Colon (tissue), 2 donors: ENCODE data around the gene SHROOM4.
A peak's percentile ranks its signal among the peaks of the same experiment; 100 is the strongest.

Experiments used
- FAIRE-seq: peaks from 2 replicates; lab custom pipeline; 2012; peaks lifted over from hg19 to GRCh38; lab: Jason Lieb, UNC
- donor health status: control.
- donor health status: control.

SHROOM4 gene

DNA sequence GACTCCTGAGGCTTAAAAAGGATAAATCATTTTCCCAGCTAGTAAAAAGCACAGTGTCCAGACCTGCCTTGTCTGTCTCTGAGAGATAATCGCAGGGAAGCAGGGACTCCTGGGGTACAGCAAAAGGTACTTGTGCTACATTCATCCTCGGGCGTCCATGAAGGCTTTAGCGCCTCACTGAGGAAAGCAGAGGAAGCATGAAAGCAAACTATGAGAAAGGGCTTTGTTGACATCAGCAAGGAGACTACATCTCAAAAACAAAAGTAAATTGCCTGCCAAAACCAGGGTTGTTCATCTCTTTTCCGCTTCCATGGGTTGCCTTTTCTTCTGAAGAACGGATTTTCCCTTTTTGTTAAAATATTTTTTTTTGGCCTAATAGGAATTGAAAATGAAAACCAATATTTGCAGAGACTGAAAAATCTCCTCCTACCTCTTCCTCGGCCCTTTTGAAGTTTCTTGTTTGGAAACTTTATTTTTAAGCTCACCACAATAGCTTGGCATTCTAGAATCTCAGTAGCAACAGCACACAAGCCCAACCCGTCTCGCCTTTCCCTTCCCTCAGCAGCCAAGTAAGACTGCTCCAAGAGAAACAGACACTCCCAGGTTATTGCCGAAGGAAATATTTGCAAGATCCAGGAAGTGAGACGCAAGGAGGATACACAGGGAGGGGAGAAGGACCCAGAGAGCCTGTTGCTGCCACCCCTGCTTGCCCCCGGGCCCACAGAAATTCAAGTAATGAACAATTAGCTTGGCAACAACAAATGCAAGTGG lies 195.0 kb downstream of the SHROOM4 start:
- no peak for FAIRE-seq

DNA sequence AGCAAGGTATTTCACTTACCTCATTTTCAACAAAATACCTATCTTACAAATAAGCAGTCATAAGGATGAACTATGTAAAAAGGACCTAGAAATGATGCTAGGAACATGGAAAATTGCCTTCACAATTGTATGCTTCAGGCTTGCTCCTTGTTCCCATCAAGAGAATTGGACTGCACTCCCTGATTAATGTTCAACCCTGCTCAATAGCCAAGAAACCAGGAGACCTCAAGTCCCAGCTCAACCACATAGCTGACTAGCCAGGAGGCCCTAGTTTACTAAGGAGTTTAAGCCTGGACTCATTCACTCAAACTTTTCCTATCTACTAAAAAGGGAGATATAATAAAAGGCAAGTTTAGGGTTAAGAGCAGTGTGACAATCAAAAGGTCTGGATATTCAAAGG lies 196.8 kb downstream of the SHROOM4 start:
- no peak for FAIRE-seq

DNA sequence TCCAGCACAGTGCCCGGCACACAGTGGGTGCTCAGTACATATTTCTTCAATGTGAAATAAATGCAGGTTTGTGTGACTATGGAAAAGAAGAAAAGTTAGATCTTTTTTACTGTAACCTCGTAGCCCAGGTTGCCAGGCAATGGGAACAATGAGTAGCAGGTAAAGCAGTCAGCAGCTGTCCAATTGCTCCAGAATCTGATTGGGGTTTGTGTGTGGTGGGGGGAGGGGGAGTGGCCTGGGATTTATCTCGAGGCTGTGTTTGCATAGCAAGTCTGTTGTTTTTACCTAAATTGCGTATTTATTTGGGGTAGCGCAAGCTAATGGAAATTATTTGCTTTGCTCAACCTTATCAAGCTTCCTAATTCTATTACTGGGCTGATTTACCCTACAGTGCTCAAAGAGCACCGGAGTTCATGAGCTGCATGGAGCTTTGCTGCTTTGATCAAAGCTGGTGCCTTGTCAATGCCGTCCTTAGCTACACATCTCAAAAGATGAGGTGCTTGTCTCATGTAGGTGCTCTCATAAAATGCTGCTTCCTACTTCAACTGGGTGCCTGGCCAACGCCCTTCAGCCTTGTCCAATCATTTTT lies 198.3 kb downstream of the SHROOM4 start:
- no peak for FAIRE-seq

DNA sequence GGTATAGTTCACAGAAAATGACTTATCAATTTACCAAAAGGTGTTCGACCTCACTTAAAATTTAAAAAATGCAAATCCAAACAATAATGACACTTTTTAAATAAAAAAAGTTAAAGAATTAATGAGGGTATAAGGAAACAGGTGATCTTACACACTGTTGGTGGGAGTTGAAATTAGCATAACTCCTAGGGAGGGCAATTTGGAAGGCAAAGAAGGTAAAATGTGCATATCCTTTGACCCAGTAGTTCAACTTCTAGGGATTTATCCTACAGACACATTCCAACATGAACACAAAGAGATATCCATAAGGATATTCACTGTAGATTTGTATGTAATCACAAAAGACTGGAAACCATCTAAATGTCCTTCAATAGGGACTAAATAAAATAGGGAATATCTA lies 199.5 kb downstream of the SHROOM4 start:
- peak; percentile 88 for FAIRE-seq

DNA sequence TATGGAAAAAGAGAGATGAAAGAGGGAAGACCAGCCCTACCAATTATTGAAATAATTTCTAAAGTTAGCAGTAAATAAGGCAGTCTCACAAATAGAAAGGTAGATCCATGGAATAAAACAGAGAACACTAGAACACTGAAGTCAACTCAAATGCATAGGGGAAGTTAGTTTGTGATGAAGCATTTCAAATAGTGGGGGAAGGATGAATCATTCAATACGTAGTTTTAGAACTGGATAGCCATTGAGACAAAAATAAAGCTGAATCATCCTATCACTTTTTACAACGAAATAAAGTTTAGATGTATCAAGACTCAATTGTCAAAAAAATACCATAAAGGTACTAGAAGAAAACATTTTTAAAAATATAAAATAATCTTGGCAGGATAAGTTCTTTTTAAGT lies 200.1 kb downstream of the SHROOM4 start:
- FAIRE-seq, result peak; percentile 92

DNA sequence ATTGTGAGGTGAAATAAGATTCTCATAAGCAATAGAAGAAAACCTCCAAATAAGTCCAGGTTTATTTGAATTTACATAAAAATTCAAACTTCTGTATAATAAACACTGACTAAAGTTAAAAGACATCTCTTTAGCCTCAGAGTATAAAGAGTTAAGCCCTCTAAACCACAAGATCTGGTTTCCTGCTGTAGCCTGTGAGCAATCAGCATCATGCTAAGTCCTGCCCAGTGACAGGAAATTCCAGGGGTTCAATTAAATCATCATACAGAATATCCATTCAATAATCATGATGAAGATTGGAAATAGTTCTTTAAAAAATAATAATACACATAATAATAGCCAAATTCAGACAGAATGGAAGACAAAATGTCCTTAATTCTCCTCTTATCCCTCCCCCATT lies 204.2 kb downstream of the SHROOM4 start:
- FAIRE-seq, result no peak

DNA sequence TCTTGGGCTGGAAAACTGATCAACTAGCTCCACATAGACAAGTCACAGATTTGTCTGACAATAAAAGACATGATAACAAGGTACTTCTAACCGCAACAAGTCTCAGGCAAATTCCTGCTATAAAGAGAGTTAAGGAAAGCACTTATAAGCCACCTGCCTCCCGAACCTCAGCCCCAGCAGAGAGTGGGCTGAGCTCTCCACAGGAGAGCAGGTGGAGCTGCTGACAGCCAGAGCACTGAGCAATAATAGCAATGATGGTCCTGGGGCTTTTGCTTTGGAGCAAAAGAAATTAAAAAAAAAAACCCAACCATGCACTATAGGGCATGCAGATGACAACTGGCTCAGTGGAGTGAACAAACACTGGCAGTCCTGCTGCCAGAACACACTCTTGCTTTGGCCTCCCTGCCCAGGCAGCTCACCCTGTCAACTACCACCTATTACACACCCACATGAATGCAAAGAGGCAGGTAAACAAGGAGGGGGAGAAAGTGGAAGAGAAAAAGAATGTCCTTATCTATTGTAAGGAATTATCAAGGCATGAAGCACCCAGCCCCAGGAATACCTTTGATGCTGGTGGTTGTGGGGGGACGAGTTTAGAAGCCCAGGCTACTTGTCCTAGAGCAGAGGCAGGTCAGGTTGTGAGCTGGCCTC lies 207.6 kb downstream of the SHROOM4 start:
- FAIRE-seq, result no peak

DNA sequence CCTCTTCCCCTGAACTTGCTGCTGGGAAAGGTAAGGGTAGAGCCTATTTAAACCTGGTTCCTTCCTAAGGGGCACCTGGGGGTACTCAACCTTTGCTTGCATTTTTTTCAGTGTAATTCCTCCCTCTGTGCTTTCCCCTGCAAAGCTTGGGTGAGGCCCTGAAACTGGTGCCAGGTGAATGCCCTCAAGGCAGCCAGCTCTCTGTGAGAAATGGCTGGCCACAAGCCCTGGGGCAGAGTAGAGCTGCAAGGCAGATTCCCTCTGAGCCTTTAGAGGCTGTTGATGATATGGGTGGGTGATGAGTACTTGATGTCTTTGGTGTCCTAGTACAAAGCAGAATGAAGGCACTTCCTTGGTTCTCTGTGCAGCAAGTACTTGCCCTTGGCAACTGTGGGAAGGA lies 217.9 kb downstream of the SHROOM4 start:
- FAIRE-seq, result no peak

DNA sequence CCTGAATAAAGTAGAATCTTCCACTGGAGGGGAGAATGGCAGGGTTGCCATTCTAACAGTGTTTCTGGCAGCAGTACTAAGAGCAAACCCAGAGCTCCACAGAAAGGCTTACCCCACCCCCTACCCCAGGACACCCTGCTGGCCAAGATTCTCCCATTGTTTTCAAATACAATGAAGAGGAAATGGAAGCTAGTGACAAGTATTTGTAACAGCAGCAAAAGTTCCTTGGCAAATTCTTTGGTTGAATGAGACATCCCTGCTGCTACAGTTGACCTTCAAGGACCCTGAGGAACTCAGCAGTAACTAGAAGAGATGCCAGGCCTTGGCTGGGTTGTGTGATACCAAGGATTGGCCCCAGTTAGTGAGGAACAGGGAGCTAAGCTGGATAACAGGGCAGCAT lies 219.2 kb downstream of the SHROOM4 start:
- FAIRE-seq, result no peak

DNA sequence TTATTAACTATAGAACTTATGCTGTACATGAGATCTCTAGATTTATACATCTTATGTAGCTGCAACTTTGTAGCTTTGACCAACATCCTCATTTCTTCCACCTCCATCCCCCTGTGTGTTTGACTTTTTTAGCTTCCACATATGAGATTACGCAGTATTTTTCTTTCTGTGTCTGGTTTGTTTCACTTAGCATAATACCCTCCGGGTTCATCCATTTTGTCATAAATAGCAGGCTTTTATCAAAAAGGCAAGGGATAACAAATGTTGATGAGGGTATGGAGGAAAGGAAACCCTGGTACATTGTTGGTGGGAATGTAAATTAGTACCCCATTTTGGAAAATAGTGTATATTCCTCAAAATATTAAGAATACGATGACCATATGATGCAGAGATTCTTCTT lies 227.0 kb downstream of the SHROOM4 start:
- no peak for FAIRE-seq

DNA sequence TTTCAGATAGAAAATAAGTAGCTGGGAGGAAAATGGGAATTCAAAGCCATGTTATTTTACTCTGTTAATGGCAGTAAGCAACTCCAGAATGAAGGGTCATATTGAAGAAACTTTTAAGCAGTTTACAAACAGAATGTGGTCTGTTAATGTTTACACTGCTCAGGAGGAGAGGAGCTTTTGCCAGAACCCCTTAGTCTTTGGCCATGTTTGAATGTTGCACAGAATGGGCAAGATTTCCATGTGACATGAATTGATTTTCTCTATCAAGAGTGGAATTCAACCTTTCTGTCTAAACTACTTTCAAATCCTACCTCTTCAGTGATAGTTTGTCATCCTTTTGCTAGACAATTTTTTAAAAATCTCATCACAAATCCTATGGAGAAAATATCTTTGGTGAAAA lies 227.6 kb downstream of the SHROOM4 start:
- no peak for FAIRE-seq

DNA sequence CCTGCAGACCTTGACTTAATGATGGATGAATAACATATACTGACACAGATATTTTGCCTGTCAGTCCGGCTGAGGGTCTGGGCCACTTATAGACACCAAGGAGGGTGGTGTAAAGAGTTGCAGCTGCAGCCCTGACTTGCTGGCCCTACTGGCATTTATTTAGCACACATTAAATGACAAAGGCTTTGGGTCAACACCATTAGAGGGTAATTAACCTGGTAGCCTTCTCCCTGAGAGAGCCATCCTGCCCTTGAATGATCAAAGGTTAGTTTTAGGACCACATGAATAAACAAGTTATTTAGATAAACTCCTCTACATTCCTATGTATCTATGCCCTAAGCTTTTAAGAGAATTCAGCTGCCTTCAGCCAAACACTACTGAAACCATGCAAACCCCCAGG lies 232.6 kb downstream of the SHROOM4 start:
- no peak for FAIRE-seq

DNA sequence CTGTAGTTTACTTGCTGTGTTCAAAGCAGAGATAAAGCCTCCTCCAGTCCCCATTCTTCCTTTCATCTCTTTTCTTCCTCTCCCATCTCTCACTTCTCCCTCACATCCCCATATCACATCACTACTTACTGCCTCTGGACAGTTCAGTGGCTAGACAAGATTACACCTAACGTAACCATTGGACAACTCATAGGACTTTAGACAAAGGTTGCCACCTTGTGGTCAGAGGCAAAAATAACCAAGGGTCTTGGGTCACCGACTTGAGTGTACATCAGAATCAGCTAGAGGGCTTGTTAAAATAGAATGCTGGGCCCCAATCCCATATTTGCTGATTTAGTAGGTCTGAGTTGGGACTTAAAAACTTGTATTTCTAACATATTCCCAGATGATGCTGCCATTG lies 234.0 kb downstream of the SHROOM4 start:
- no peak for FAIRE-seq

DNA sequence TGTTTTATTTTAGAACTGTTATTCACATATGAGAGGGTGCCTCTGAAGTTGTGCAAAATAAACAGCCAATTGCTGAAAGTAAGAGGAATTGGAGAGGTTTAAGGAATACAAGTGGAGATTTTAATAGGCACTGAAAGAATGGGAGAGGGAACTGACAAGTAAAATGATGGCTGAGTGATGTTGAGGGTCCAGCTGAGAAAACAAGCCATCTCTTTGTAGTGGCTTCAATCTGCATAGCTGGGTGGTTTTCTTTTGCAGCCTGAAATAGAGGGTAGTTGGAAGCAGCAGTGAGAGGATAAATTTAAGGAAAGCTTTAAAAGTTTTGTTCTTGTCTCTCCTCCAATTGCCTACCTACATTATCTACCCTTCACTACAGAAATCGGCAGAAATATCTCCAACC lies 236.7 kb downstream of the SHROOM4 start:
- FAIRE-seq, result no peak

DNA sequence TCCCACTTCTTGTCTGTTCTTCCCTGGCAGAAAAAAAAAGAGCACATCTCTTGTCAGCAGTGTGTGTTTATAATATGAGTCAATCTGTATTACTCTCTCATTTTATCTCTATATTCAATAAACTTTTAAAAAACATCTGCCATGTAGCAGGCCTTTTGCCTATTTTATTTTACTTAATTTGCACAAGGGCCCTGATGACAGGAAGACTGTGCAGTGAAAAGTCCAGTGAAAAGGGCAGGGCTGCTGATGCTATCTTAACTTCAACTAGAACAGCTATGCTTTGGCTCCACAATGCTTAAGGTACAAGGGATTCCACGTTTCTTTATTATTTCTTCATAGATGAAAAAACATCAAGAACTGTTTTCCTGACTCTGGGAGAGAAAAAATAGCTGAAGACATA lies 246.4 kb downstream of the SHROOM4 start:
- no peak for FAIRE-seq

DNA sequence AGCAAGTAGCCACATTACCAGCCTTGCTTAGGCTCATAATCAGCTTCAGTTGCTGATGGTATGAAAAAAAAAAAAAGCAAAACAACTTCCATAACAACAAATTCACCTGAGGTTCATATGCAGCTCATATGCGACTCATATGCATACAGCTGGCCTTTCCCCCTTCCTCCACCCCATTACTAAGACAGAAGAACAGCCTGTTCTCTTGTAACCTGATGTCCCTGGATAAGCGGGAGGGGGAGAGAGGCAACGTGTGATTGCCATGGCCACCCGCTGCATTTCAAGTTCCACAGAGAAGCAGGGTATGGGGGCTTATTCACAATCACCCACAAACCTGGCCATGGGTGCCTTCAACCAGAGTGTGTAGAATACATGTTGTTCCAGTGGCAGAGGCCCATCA lies 248.3 kb downstream of the SHROOM4 start:
- no peak for FAIRE-seq
